Trophoblast cell (in vitro differentiated cells and primary cell): ENCODE measurements around the gene TSHZ3.

Source experiments
- DNase-seq, 2 donors: peaks; one replicate each; pipeline ENCODE4 v3.0.0-alpha.2; 2016
- H2AFZ ChIP-seq: 2 replicates; pipeline ENCODE4 v1.6.1; 2013; ENCODE audit warnings: low read length, moderate library complexity, mild to moderate bottlenecking; ENCODE audit not compliant: insufficient read depth, poor library complexity
- H2AK5ac ChIP-seq: 2 replicates; pipeline ENCODE4 v1.6.1; 2013; ENCODE audit warnings: mild to moderate bottlenecking, low read length
- H2BK120ac ChIP-seq: 2 replicates; pipeline ENCODE4 v1.6.1; 2013; ENCODE audit warnings: low read length, mild to moderate bottlenecking, moderate library complexity; ENCODE audit not compliant: insufficient read depth, poor library complexity
- H2BK12ac ChIP-seq: 2 replicates; pipeline ENCODE4 v1.6.1; 2013; ENCODE audit warnings: mild to moderate bottlenecking, low read length, moderate library complexity
- H2BK5ac ChIP-seq: 2 replicates; pipeline ENCODE4 v1.6.1; 2013; ENCODE audit warnings: low read length, low read depth, moderate library complexity, mild to moderate bottlenecking; ENCODE audit not compliant: poor library complexity
- H3K14ac ChIP-seq: 2 replicates; pipeline ENCODE4 v1.6.1; 2013; ENCODE audit warnings: mild to moderate bottlenecking, low read length
- H3K18ac ChIP-seq: 2 replicates; pipeline ENCODE4 v1.6.1; 2013; ENCODE audit warnings: mild to moderate bottlenecking, low read length
- H3K23ac ChIP-seq: 2 replicates; pipeline ENCODE4 v1.6.1; 2013; ENCODE audit warnings: low read length
- H3K27ac ChIP-seq: 2 replicates; pipeline ENCODE4 v1.5.1; 2013; ENCODE audit warnings: low read depth, mild to moderate bottlenecking, inconsistent platforms, low read length, moderate library complexity
- H3K27me3 ChIP-seq: 2 replicates; pipeline ENCODE4 v1.6.1; 2013; ENCODE audit warnings: inconsistent platforms, mild to moderate bottlenecking, low read length, moderate library complexity; ENCODE audit not compliant: insufficient read depth
- H3K36me3 ChIP-seq, 2 experiments: 1 replicate in 1 of 2; 2 replicates in 1 of 2; pipeline ENCODE4 v1.6.1; 2013; ENCODE audit warnings: low read length in 2 of 2, mild to moderate bottlenecking in 2 of 2, moderate library complexity in 1 of 2; ENCODE audit not compliant: insufficient read depth in 2 of 2, control insufficient read depth in 1 of 2
- H3K4ac ChIP-seq: 2 replicates; pipeline ENCODE4 v1.6.1; 2013; ENCODE audit warnings: low read depth, mild to moderate bottlenecking, low read length, moderate library complexity
- H3K4me1 ChIP-seq, 2 experiments: 1 replicate in 1 of 2; 2 replicates in 1 of 2; pipeline ENCODE4 v1.6.1; 2013; ENCODE audit warnings: low read length in 2 of 2, mild to moderate bottlenecking in 2 of 2, moderate library complexity in 1 of 2; ENCODE audit not compliant: insufficient read depth in 2 of 2, control insufficient read depth in 1 of 2
- H3K4me2 ChIP-seq: 2 replicates; pipeline ENCODE4 v1.6.1; 2013; ENCODE audit warnings: inconsistent platforms, mild to moderate bottlenecking, low read length, moderate library complexity
- H3K4me3 ChIP-seq: 2 replicates; pipeline ENCODE4 v1.5.1; 2013; ENCODE audit warnings: mild to moderate bottlenecking, low read depth, low read length, inconsistent platforms
- H3K79me1 ChIP-seq: one replicate; pipeline ENCODE4 v1.6.1; 2013; ENCODE audit warnings: low read length
- H3K79me2 ChIP-seq: 2 replicates; pipeline ENCODE4 v1.6.1; 2013; ENCODE audit warnings: low read length, mild to moderate bottlenecking; ENCODE audit not compliant: control insufficient read depth, insufficient read depth, poor library complexity
- H3K9ac ChIP-seq: 2 replicates; pipeline ENCODE4 v1.6.1; 2013; ENCODE audit warnings: mild to moderate bottlenecking, low read length
- H3K9me3 ChIP-seq: 2 replicates; pipeline ENCODE4 v1.6.1; 2013; ENCODE audit warnings: low read depth, mild to moderate bottlenecking, control low read depth, inconsistent platforms, low read length; ENCODE audit not compliant: insufficient read depth
- H4K12ac ChIP-seq: 2 replicates; pipeline ENCODE4 v1.6.1; 2013; ENCODE audit warnings: low read depth, mild to moderate bottlenecking, low read length, moderate library complexity
- H4K8ac ChIP-seq: 2 replicates; pipeline ENCODE4 v1.6.1; 2013; ENCODE audit warnings: low read depth, mild to moderate bottlenecking, low read length, moderate library complexity
- H4K91ac ChIP-seq: one replicate; pipeline ENCODE4 v1.6.1; 2013; ENCODE audit warnings: low read depth, mild to moderate bottlenecking, low read length, moderate library complexity
- WGBS: extraction: QIAGEN DNeasy Blood & Tissue Kit; methylation state at CpG from one replicate; pipeline ENCODE4 v1.1.7; 2013; ENCODE audit warnings: missing lambda C conversion rate; ENCODE audit not compliant: insufficient read length, insufficient coverage; ENCODE audit errors: extremely low coverage; 5-methylcytosine and 5-hydroxymethylcytosine counted together

Gene TSHZ3

DNA sequence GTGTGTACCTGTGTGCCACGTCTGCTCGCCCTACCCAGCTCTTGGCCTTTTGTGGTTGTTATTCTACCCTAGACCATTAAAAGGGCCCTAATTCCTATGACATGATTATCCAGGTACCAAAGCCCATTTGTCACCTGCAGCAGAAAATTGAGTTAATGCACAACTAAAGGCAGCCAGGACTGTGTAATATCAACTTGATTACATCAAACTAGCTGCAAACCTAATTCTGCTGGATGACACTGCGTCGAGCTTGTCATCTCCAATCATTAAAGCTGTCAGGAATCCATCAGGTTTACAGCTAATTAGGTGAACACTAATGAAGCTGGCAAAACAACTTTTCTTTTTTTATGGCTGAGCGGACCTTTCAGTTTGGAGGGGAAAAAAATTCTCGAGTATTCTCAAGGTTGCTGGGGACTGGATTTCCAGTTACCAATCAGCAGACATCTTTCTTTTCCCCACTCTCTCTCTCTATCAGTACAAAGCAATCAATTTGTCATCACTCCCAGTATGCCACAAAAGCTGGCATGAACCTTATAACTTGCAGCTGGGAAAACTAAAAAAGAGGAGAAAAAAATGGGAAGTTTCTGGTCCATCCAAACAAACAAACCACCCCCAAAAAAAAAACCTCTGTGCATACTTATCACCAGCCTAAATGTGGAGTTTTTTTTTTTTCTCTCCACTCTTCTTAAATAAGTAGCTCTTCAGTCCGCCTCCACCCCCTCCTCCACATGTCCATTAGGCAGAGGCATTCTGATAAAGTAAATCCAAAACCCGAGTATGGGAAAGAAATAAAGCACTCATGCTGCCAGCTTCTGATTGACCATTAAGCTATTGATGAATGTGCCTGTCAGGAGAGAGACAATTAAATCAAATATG is 2.8 kb downstream of the TSHZ3 start:
- Histone ChIP-seq H2BK12ac (no peak overlapping the region), H2AK5ac (no peak overlapping the region), H3K36me3 (no peaks in the 10 kb centered on the region), H3K4me1 (peaks cover 2 to 7% of the 10 kb centered on the region in 2 experiments), H3K4me2 (no peak overlapping the region), H3K9me3 (no peaks in the 10 kb centered on the region), H3K79me1 (peaks cover 5% of the 10 kb centered on the region), H4K12ac (no peak overlapping the region), H4K8ac (no peak overlapping the region), H3K23ac (no peak overlapping the region), H2AFZ (no peak overlapping the region), H3K4ac (no peak overlapping the region), H3K14ac (no peak overlapping the region), H2BK120ac (no peak overlapping the region), H3K27ac (no peak overlapping the region), H3K4me3 (no peak overlapping the region), H3K27me3 (peaks cover 4% of the 10 kb centered on the region), H3K79me2 (no peaks in the 10 kb centered on the region), H3K9ac (no peak overlapping the region), H4K91ac (no peak overlapping the region), H2BK5ac (no peak overlapping the region), H3K18ac (no peak overlapping the region)
- WGBS, result no CpG with 5 or more reads among the region's 8 CpGs
- no peak for DNase-seq

DNA sequence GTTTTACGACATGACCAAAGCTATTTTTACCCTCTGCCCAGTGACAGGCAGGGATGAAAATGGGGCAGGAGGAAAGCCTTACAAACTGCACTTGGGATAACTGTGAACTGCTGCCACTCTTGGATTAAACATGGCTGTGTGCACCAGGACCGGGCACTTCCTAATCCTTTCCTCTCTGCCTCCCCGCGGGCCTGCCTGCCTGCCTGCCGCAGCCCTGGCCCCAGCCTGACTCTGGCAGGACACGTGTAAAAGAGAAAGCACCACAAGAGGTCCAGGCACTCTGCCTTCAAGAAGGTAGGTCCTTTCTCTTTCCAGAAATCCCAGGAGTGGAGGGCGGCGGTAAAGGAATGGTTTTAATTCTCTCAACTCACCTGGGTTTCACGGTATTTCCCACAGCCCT is 4.8 kb downstream of the TSHZ3 start:
- Histone ChIP-seq H2AK5ac (no peak overlapping the region), H2AFZ (no peak overlapping the region), H3K27me3 (peaks cover 4% of the 10 kb centered on the region), H3K79me2 (no peaks in the 10 kb centered on the region), H3K9ac (no peak overlapping the region), H3K79me1 (no peaks in the 10 kb centered on the region), H3K4me3 (no peak overlapping the region), H3K36me3 (no peaks in the 10 kb centered on the region), H3K14ac (no peak overlapping the region), H3K23ac (no peak overlapping the region), H4K91ac (no peak overlapping the region), H4K12ac (no peak overlapping the region), H3K4me2 (no peak overlapping the region), H2BK120ac (no peak overlapping the region), H3K4me1 (peaks cover 4 to 9% of the 10 kb centered on the region in 2 experiments), H3K18ac (no peak overlapping the region), H4K8ac (no peak overlapping the region), H2BK5ac (no peak overlapping the region), H3K4ac (no peak overlapping the region), H3K27ac (no peak overlapping the region), H3K9me3 (no peaks in the 10 kb centered on the region), H2BK12ac (no peak overlapping the region)
- no CpG with 5 or more reads among the region's 9 CpGs for WGBS
- no peak for DNase-seq

DNA sequence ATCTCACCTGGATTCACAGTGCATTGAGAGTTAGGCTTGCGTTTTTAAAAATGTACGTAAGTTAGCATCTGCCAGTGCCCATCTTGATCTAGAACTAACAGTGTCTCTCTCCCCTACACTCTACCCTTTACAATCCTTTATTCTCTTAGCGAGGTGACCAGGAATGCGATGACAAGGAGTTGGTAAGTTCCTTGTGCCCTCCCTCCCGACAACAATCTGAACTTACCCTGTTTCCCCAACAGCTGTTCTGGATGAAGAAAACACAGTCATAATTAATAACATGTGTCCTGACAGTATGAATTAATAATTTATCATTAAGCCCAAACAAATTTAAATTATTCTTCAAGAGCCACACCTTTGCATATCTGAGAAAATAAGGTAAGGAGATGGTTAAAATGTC is 6.3 kb downstream of the TSHZ3 start:
- H3K4ac ChIP-seq, result no peak overlapping the region
- H4K12ac ChIP-seq, result no peak overlapping the region
- no peak overlapping the region for H3K27ac ChIP-seq
- no peak overlapping the region for H3K23ac ChIP-seq
- H4K91ac ChIP-seq, result no peak overlapping the region
- H4K8ac ChIP-seq, result no peak overlapping the region
- H3K27me3 ChIP-seq, result no peaks in the 10 kb centered on the region
- H3K79me1 ChIP-seq, result no peaks in the 10 kb centered on the region
- no peak overlapping the region for H3K4me2 ChIP-seq
- H3K36me3 ChIP-seq, result no peaks in the 10 kb centered on the region
- H3K79me2 ChIP-seq, result no peaks in the 10 kb centered on the region
- H3K9ac ChIP-seq, result no peak overlapping the region
- no peak overlapping the region for H2BK120ac ChIP-seq
- DNase-seq, result no peak
- H2AK5ac ChIP-seq, result no peak overlapping the region
- H3K4me1 ChIP-seq, result peaks cover 6 to 10% of the 10 kb centered on the region in 2 experiments
- no CpG with 5 or more reads among the region's 5 CpGs for WGBS
- no peak overlapping the region for H2BK5ac ChIP-seq
- H3K14ac ChIP-seq, result no peak overlapping the region
- no peak overlapping the region for H3K18ac ChIP-seq
- no peak overlapping the region for H3K4me3 ChIP-seq
- H3K9me3 ChIP-seq, result no peaks in the 10 kb centered on the region
- no peak overlapping the region for H2BK12ac ChIP-seq
- H2AFZ ChIP-seq, result no peak overlapping the region

DNA sequence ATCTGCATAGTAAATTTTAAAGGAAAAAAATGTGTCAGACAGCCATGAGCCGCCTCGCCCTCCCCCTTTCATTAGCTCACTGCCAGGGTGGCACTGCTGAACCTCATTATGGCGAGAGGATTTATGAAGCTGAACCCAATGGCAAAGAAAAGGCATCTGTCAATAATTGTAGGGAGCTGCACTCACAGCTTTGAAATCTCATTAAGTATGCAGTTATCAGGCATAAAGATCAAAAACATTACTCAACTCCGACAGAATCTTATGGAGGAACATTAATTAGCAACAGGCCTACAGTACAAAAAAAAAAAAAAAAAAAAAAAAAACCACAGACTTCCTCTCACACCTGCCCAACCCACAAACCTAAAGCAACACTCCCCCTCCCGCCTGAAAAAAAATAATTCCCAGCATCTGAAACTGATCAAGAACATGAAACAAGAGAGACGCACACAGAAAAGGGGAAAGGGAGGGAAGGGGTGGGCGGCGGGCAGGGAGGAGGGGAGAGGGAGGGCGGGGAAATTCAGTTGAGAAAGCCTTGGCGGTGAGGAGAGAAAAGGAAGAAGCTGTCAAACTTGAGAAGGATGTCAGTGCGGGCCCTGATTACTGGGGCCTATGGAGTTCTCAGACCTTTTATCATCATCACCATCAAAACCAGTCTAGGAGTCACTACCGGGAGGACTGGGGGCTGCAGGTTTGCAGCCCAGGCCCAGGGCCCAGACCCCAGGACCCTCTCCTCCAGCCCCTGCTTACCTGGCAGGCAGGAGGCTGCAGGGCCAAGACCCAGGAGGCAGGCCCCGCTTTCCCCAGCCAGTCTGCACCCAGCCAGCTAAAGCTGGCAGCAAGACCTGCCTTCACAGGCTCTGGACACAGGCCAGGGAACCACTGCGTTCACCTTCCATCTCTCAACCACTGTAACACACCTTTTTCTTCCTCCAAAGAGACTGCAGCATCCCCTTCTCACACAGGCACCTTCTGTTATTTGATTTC is 8.9 kb downstream of the TSHZ3 start:
- no peak overlapping the region for H3K23ac ChIP-seq
- H3K79me2 ChIP-seq, result peaks cover under 1% of the 10 kb centered on the region
- no peak overlapping the region for H3K4me2 ChIP-seq
- no peaks in the 10 kb centered on the region for H3K36me3 ChIP-seq
- H2BK12ac ChIP-seq, result no peak overlapping the region
- no peak overlapping the region for H4K12ac ChIP-seq
- no peak overlapping the region for H2BK120ac ChIP-seq
- no peak overlapping the region for H4K8ac ChIP-seq
- H3K9me3 ChIP-seq, result no peaks in the 10 kb centered on the region
- peaks cover 6 to 11% of the 10 kb centered on the region in 2 experiments for H3K4me1 ChIP-seq
- no peak overlapping the region for H3K9ac ChIP-seq
- WGBS, result no CpG with 5 or more reads among the region's 14 CpGs
- H4K91ac ChIP-seq, result no peak overlapping the region
- no peak for DNase-seq
- H2AFZ ChIP-seq, result no peak overlapping the region
- no peak overlapping the region for H2AK5ac ChIP-seq
- H3K4me3 ChIP-seq, result no peak overlapping the region
- no peak overlapping the region for H3K18ac ChIP-seq
- H3K14ac ChIP-seq, result no peak overlapping the region
- H3K27me3 ChIP-seq, result no peaks in the 10 kb centered on the region
- peaks cover under 1% of the 10 kb centered on the region for H3K79me1 ChIP-seq
- H3K4ac ChIP-seq, result no peak overlapping the region
- H2BK5ac ChIP-seq, result no peak overlapping the region
- H3K27ac ChIP-seq, result no peak overlapping the region
